ENCODE measurements around the gene ENDOD1. TPM values are rescaled to one million over a fixed set of nuclear protein-coding genes. Genes with fewer than 3 reads are reported as not detected.
A peak's percentile ranks its signal among the peaks of the same experiment; 100 is the strongest.

The ENDOD1 gene
- total and polyA plus RNA-seq, 2 donors from 2014 or later = 19.3 to 69.0 TPM

DNA sequence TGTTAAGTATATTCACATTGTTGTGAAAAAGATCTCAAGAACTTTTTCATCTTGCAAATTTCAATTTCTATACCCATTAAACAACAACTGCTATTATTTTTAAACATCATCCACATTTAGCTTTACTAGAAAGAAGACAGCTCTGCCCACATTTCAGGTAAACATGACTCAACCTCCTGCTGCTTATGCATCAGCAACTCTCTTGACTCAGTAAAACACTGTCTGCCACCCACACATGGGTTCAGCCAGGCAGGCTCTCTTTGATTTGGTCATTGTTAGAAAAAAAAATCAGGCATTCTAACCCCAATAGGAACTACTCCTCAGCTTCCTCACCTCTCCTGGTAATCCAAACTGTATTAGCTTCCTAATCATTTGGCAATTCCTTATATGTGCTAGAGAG, 5.1 kb upstream of the ENDOD1 start:
- DNase-seq (no peak), FAIRE-seq (no peak)
- TF ChIP-seq, protein P1, sequence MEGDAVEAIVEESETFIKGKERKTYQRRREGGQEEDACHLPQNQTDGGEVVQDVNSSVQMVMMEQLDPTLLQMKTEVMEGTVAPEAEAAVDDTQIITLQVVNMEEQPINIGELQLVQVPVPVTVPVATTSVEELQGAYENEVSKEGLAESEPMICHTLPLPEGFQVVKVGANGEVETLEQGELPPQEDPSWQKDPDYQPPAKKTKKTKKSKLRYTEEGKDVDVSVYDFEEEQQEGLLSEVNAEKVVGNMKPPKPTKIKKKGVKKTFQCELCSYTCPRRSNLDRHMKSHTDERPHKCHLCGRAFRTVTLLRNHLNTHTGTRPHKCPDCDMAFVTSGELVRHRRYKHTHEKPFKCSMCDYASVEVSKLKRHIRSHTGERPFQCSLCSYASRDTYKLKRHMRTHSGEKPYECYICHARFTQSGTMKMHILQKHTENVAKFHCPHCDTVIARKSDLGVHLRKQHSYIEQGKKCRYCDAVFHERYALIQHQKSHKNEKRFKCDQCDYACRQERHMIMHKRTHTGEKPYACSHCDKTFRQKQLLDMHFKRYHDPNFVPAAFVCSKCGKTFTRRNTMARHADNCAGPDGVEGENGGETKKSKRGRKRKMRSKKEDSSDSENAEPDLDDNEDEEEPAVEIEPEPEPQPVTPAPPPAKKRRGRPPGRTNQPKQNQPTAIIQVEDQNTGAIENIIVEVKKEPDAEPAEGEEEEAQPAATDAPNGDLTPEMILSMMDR (IDR thresholded peaks at IDR 0.05; ENCODE audit: borderline replicate concordance, extremely low read depth, insufficient read depth) = no peak
- H3K4me3 ChIP-seq (ENCODE audit: low read length in 3 of 3) = no peak overlapping the region
- H3K27me3 ChIP-seq (ENCODE audit: control insufficient read depth, insufficient read depth, low read length) = no peaks in the 10 kb centered on the region
- H3K9me3 ChIP-seq (ENCODE audit: control insufficient read depth in 2 of 3, insufficient read depth in 1 of 3, low read length in 3 of 3) = no peaks in the 10 kb centered on the region
- H3K27ac ChIP-seq (ENCODE audit: low read depth in 2 of 2, low read length in 2 of 2) = peak overlapping the region; percentile 49 to 68
- H3K36me3 ChIP-seq (ENCODE audit: control insufficient read depth in 2 of 3, insufficient read depth in 3 of 3, low read length in 3 of 3) = no peaks in the 10 kb centered on the region
- H3K9ac ChIP-seq (ENCODE audit: low read length in 3 of 3) = no peak overlapping the region
- peaks cover 0 to 11% (median 9%) of the 10 kb centered on the region in 3 donors for H3K4me1 ChIP-seq (ENCODE audit: control insufficient read depth in 2 of 3, insufficient read depth in 2 of 3, low read depth in 1 of 3, low read length in 3 of 3)
- intact Hi-C loops (cut with DNase I) = no loop called here

DNA sequence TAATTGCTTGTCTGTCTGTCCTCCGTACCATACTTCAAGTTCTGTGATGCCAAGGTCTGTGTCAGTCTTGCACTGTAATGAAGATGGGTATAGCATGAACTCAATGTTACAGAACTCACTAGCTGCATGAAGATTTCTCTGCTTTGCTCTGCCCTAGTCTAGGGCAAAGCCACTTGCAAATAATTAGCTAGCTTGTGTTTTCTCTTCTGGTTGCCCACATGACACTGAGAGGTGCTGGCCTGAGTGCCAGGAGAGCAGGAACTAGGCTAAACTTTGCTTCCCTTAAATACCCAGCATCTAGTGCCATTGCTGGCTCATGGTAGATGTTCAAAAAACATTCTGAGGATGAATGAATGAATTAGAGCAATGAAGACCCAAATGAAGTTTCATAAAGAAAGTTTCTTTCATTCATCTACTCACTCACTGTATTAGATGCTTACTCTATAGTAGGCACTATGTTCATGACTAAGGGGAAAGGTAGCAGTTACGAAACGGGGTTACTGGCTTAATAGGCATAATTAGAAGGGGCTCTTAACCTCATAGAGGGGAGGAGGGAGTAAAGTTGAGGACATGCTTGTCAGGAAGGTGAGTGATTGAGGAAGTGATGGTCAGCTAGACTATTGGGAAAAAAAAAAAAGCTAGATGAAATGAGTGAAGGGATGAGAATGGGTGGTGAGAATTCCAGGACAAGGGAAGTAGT, 4.4 kb upstream of the ENDOD1 start:
- intact Hi-C loops (cut with DNase I) = no loop called here
- H3K36me3 ChIP-seq (ENCODE audit: control insufficient read depth in 2 of 3, insufficient read depth in 3 of 3, low read length in 3 of 3) = no peaks in the 10 kb centered on the region
- H3K27me3 ChIP-seq (ENCODE audit: control insufficient read depth, insufficient read depth, low read length) = no peaks in the 10 kb centered on the region
- peaks cover 0 to 11% (median 9%) of the 10 kb centered on the region in 3 donors for H3K4me1 ChIP-seq (ENCODE audit: control insufficient read depth in 2 of 3, insufficient read depth in 2 of 3, low read depth in 1 of 3, low read length in 3 of 3)
- peak overlapping the region; percentile 49 to 68 for H3K27ac ChIP-seq (ENCODE audit: low read depth in 2 of 2, low read length in 2 of 2)
- FAIRE-seq = no peak
- no peaks in the 10 kb centered on the region for H3K9me3 ChIP-seq (ENCODE audit: control insufficient read depth in 2 of 3, insufficient read depth in 1 of 3, low read length in 3 of 3)
- TF ChIP-seq, protein P1 (IDR thresholded peaks at IDR 0.05; ENCODE audit: borderline replicate concordance, extremely low read depth, insufficient read depth) = no peak
- no peak overlapping the region for H3K4me3 ChIP-seq (ENCODE audit: low read length in 3 of 3)
- H3K9ac ChIP-seq (ENCODE audit: low read length in 3 of 3) = no peak overlapping the region
- no peak for DNase-seq

DNA sequence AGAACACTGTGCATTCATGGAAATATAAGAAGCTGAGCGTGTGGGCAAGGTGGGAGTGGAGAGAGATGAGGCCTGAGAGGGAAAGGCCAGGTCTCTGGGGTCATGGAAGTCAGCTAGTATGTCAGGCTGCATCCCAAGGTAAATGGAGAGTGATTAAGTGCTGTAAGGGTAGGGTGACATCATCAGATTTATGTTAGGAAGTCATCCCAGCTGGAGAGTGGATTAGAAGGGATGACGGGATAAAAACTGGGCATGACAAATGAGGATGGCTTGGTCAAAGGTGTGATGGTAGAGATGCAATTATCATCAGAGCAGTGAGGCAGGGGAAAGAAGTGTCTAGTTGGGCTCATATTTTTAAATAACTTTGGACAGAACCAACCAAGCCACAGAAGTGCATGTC, 3.5 kb upstream of the ENDOD1 start:
- intact Hi-C loops (cut with DNase I) = no loop called here
- H3K4me1 ChIP-seq (ENCODE audit: control insufficient read depth in 2 of 3, insufficient read depth in 2 of 3, low read depth in 1 of 3, low read length in 3 of 3) = peaks cover 0 to 16% (median 8%) of the 10 kb centered on the region in 3 donors
- no peak overlapping the region for H3K4me3 ChIP-seq (ENCODE audit: low read length in 3 of 3)
- TF ChIP-seq, protein P1 (IDR thresholded peaks at IDR 0.05; ENCODE audit: borderline replicate concordance, extremely low read depth, insufficient read depth) = no peak
- DNase-seq (no peak), FAIRE-seq (no peak)
- H3K9me3 ChIP-seq (ENCODE audit: control insufficient read depth in 2 of 3, insufficient read depth in 1 of 3, low read length in 3 of 3) = no peaks in the 10 kb centered on the region
- H3K36me3 ChIP-seq (ENCODE audit: control insufficient read depth in 2 of 3, insufficient read depth in 3 of 3, low read length in 3 of 3) = no peaks in the 10 kb centered on the region
- H3K27ac ChIP-seq (ENCODE audit: low read depth in 2 of 2, low read length in 2 of 2) = no peak overlapping the region
- H3K27me3 ChIP-seq (ENCODE audit: control insufficient read depth, insufficient read depth, low read length) = no peaks in the 10 kb centered on the region
- no peak overlapping the region for H3K9ac ChIP-seq (ENCODE audit: low read length in 3 of 3)

Measured in kidney (tissue), 14 donors.